ENCODE results near the gene RFTN1.

DNA sequence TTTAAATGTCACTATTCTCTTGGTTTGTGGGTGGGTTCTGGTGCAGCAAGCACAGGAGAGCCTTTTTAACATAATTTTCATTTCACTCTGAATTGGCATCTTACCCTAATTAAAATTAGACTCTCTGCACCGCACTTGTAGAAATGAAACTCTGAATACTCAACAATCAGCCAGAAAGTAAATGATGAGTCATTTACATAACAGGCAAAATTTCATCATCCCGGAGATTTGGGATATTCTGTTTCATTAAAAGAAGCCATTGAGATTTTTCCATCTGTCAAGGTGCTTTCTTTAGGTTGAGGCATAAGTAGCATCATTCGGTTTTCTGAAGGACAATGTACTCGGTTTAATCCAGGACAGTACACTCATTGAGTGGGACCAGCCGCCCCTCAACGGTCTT lies 111.0 kb downstream of the RFTN1 start:
- TF ChIP-seq, protein P1, sequence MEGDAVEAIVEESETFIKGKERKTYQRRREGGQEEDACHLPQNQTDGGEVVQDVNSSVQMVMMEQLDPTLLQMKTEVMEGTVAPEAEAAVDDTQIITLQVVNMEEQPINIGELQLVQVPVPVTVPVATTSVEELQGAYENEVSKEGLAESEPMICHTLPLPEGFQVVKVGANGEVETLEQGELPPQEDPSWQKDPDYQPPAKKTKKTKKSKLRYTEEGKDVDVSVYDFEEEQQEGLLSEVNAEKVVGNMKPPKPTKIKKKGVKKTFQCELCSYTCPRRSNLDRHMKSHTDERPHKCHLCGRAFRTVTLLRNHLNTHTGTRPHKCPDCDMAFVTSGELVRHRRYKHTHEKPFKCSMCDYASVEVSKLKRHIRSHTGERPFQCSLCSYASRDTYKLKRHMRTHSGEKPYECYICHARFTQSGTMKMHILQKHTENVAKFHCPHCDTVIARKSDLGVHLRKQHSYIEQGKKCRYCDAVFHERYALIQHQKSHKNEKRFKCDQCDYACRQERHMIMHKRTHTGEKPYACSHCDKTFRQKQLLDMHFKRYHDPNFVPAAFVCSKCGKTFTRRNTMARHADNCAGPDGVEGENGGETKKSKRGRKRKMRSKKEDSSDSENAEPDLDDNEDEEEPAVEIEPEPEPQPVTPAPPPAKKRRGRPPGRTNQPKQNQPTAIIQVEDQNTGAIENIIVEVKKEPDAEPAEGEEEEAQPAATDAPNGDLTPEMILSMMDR (IDR thresholded peaks at IDR 0.05): no peak
- no peak for TF ChIP-seq POLR2A (IDR thresholded peaks at IDR 0.05)

Data from uterus (tissue), 2 donors.